Right cardiac atrium (tissue), 5 donors: ENCODE data around the gene TCIRG1. TPM values are rescaled to one million over a fixed set of nuclear protein-coding genes. Genes with fewer than 3 reads are reported as not detected.

Experiments
- ATAC-seq, 2 donors: fragments of 200-7000 bp; cut with Tn5 transposase; one replicate each; pipeline versions ENCODE4 v1.8.0 to v1.9.1; 2020; ENCODE audit warnings: moderate library complexity in 2 of 2, mild to moderate bottlenecking in 1 of 2
- DNase-seq, 3 donors: peaks; one replicate each; pipeline ENCODE4 v3.0.0-alpha.2; 2020
- H3K27ac ChIP-seq: one replicate; pipeline ENCODE4 v1.5.1; 2013; ENCODE audit warnings: mild to moderate bottlenecking, low read length, control low read depth, moderate library complexity
- H3K27me3 ChIP-seq: one replicate; pipeline ENCODE4 v1.6.1; 2013; ENCODE audit not compliant: control insufficient read depth, insufficient read depth
- H3K4me1 ChIP-seq: one replicate; pipeline ENCODE4 v1.6.1; 2013; ENCODE audit warnings: low read length; ENCODE audit not compliant: control insufficient read depth, insufficient read depth
- H3K4me3 ChIP-seq: one replicate; pipeline ENCODE4 v1.5.1; 2013; ENCODE audit warnings: low read length, control low read depth
- H3K9me3 ChIP-seq: one replicate; pipeline ENCODE4 v1.6.1; 2013; ENCODE audit warnings: low read length; ENCODE audit not compliant: control insufficient read depth
- WGBS: extraction: QIAGEN DNeasy Blood & Tissue Kit; methylation state at CpG from one replicate; pipeline ENCODE4 v1.1.7; 2013; 5-methylcytosine and 5-hydroxymethylcytosine counted together
- intact Hi-C, 4 donors: fragments of 100-400 bp; cut with DNase I; formaldehyde crosslinking; loops; one replicate each; pipeline versions ENCODE4 v1.11.0 to v1.14.0; 2022 to 2023
- polyA plus RNA-seq: library from polyadenylated mRNA; stranded (reverse); fragments of 200-250 nt; gene quantifications from one replicate; pipeline ENCODE4 v1.2.3, GENCODE V29; 2013
- total RNA-seq, 4 donors: library from RNA; stranded (reverse); fragmentation: NEBNext Ultra II Directional; extraction: Animal tissue kit (Norgen Biotek cat#: 25700); gene quantifications; one replicate each; pipeline ENCODE4 v1.2.1, GENCODE V29; 2021
- donor health status: healthy with polysubstance abuse.
- donor health status: DM: no; HTN: yes; CAD: no.
- donor health status: DM: no; HTN: no; CAD: no.
- donor health status: DM: no; HTN: yes; CAD: no; lungs with severe emphysema.
- donor health status: DM: yes; HTN: yes; CAD: no.

The TCIRG1 gene
- total and polyA plus RNA-seq, 5 donors: 23.4 to 40.2 (median 38.3) TPM

DNA sequence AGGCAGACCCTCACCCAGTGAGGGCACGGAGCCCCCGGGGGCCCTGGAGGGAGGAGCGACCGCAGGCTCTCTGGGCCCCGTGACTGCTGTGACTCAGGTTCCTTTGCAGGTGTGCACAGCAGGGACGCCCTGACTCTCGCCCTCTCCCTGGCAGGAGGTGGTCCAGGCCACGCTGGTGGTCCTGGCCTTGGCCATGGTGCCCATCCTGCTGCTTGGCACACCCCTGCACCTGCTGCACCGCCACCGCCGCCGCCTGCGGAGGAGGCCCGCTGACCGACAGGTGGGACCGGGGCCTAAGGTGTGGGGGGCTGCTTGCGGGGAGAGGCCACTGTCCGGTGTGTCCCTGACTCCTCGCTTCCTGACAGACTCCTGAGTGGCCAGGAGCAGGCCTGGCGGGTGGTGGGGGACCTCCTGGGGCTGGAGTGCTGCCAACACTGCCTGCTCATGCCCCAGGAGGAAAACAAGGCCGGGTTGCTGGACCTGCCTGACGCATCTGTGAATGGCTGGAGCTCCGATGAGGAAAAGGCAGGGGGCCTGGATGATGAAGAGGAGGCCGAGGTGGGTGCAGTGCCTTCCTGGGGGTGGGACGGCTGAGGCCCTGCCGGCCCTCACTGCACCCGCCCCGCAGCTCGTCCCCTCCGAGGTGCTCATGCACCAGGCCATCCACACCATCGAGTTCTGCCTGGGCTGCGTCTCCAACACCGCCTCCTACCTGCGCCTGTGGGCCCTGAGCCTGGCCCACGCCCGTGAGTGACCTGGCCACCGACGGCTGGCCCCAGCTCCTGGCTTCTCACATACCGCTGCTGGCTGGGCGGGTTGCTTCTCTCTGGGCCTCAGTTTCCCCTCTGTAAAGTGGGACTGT, 10.9 kb downstream of the TCIRG1 start:
- ATAC-seq: no peak

DNA sequence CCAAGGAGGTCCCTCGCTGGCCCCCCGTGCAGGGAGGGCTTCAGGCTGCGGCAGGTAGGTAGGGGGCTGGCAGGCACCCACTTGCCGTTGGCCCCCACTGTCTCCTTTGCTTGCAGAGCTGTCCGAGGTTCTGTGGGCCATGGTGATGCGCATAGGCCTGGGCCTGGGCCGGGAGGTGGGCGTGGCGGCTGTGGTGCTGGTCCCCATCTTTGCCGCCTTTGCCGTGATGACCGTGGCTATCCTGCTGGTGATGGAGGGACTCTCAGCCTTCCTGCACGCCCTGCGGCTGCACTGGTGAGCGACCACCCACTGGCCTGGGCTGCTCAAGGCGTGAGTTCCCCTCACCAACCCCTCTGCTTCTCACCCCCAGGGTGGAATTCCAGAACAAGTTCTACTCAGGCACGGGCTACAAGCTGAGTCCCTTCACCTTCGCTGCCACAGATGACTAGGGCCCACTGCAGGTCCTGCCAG, 11.6 kb downstream of the TCIRG1 start:
- Histone ChIP-seq H3K9me3 (no peaks in the 10 kb centered on the region), H3K27me3 (no peaks in the 10 kb centered on the region), H3K4me3 (no peak overlapping the region), H3K4me1 (no peaks in the 10 kb centered on the region), H3K27ac (no peak overlapping the region)
- WGBS: 90% methylated on average over 18 of the region's 18 CpGs
- ATAC-seq: no peak
- intact Hi-C loops: no loop called here
- peak in 2 of 3 donors; percentile 50 to 56 for DNase-seq

More for the DNA sequence above, 10.9 kb downstream of the TCIRG1 start:
- intact Hi-C loops: no loop called here
- Histone ChIP-seq H3K27me3 (no peaks in the 10 kb centered on the region), H3K4me3 (no peak overlapping the region), H3K27ac (no peak overlapping the region), H3K4me1 (no peaks in the 10 kb centered on the region), H3K9me3 (no peaks in the 10 kb centered on the region)
- 88% methylated on average over 40 of the region's 40 CpGs for WGBS
- DNase-seq: peak in 2 of 3 donors; percentile 50 to 54

DNA sequence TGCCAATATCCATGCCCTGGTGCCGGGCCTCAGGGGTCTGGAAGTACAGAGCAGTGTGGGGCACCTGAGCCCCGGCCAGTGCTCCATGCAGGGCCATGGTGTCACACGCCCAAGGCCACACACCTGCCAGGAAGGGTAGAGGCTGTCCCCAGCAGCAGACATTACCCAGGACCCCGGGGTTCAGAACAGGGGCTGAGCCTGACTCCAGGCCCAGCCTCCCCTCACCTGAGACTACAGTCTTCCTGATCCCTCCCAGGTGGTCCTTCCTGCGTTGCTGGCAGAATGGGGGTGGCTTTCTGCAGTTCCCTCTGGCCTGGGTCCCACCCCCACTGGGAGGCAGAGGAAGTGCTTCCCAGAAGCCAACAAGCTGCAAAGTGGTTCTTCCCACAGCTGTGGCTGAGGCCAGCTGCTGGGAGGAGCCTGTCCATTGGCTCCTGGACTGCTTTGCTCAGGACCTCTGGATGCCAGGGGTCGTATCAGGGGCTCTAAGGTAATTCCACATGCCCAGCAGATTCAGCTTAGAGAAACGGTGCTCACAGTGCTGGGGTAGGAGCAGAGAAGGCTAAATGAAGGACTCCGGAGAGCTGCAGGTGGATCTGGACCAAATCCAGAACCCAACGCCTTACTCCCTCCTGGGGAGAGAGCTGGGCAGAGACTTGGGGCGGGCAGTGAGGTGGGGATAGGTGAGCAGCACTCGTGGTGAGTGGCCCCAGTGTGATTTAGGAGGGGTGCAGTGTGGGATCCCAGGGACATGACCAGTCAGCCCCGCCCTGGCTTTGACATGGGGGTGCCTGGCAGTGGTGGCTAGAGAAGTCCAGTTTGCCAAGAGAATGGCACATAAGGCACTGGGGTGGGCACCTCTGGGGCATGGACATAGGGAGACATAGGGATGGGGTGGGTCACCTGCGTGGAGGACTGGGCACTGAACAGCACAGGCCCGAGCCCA, 12.6 kb downstream of the TCIRG1 start:
- no peaks in the 10 kb centered on the region for H3K9me3 ChIP-seq
- ATAC-seq (peak in 1 of 2 donors; percentile 4), DNase-seq (peak in 2 of 3 donors; percentile 50 to 52)
- H3K27ac ChIP-seq: no peak overlapping the region
- intact Hi-C loops: no loop called here
- no peak overlapping the region for H3K4me3 ChIP-seq
- no peaks in the 10 kb centered on the region for H3K27me3 ChIP-seq
- H3K4me1 ChIP-seq: no peaks in the 10 kb centered on the region
- 77% methylated on average over 14 of the region's 14 CpGs for WGBS

DNA sequence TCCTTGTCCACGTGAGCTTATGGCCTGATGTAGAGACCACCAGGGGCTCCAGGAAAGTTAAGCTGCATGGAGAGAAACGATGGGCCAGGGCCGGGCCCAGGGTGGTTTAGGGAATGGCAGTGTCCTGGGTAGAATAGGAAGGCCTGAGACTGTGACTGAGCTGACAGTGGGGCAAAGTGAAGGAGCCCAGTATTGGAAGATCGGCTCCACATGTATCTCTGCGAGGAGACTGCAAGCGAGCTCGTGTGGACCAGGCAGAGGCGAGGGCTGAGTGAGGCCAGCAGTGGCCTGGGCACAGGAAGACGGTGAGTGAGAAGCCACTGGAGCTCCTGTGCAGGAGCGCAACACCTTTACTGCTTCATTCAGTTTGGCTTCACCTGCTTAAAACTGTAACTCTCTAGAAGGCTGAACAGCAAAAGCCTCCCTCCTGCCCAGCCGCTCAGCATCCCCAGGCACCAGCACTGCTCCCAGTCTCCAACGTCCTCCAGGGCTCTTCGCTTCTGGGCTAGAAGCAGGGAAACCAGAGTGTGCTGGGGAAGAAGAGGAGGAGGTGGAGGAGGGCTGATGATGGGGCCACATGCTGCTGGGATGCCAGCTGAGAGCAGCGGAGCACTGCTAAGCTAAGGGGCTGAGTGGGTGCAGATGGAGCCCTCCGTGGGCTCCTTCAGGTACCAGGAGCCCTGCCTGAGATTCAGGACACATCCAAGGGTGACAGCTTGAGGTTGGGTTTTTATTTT, 13.5 kb downstream of the TCIRG1 start:
- H3K4me3 ChIP-seq: no peak overlapping the region
- intact Hi-C loops: no loop called here
- no peaks in the 10 kb centered on the region for H3K27me3 ChIP-seq
- no peak overlapping the region for H3K27ac ChIP-seq
- no peaks in the 10 kb centered on the region for H3K4me1 ChIP-seq
- H3K9me3 ChIP-seq: no peaks in the 10 kb centered on the region
- no peak for DNase-seq
- 85% methylated on average over 15 of the region's 15 CpGs for WGBS
- no peak for ATAC-seq

DNA sequence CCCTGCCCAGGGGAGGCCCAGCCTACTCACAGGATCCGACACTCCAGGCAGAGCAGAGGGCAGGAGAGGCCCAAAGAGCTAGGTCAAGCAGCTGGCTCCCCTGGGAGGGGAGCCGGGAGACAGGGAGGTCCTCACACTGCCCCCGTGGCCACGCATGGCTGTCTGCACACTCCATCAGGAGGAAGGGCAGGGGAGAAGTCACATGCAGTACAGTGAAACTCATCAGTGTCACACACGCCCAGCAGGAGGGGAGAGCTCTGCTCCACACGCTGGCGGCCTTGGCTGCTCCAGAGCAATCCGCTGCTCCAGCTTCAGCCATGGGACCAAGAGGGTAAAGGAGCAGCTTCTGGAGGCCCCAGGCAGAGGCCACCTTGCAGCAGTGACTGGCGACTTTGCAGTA, 14.3 kb downstream of the TCIRG1 start:
- ATAC-seq: no peak
- H3K27me3 ChIP-seq: no peaks in the 10 kb centered on the region
- peak in 2 of 3 donors; percentile 41 to 50 for DNase-seq
- H3K4me3 ChIP-seq: no peak overlapping the region
- H3K27ac ChIP-seq: no peak overlapping the region
- no peaks in the 10 kb centered on the region for H3K9me3 ChIP-seq
- 69% methylated on average over 9 of the region's 9 CpGs for WGBS
- intact Hi-C loops: no loop called here
- H3K4me1 ChIP-seq: no peaks in the 10 kb centered on the region

DNA sequence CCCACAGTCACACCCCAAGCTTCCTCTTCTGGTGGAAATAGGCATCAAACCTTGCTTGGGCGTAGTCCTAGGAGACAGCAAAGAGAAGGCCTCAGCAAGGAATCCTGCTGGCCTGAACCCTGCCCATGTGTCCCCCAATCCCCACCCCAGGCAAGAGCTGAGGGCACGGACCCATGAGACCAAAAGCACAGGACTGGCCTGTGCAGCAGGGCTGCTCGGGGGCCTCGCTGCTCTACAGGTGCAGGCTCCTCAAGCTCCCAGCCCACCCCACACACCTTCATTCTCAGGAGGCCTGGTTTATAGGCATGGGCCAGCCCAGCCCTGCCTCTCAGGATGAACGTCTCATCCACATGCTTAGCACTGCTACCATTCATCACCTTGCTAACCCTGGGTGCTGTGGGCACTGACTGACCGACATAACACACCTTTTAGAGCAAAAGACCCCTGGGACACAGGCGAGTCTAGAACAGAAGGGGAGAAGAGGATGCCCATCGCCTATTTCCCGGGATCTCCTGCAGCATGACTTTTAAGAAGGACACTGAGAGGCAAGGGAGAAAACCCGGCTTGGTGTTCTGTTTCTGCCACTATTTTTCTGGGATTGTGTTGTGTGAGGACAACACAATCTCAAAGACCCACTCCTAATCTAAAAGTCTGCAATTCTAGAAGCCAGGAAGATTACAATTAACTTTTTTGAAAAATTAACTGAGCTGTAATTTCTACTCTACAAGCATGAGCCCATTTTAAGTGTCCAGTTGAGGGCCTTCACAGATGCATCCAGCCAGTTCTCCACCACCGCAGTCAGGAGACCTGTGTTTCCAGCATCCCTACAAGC, 15.4 kb downstream of the TCIRG1 start:
- intact Hi-C loops: no loop called here
- DNase-seq: peak in 1 of 3 donors; percentile 39
- ATAC-seq: no peak
- no peak overlapping the region for H3K4me3 ChIP-seq
- H3K27ac ChIP-seq: no peak overlapping the region
- H3K27me3 ChIP-seq: no peaks in the 10 kb centered on the region
- H3K4me1 ChIP-seq: no peaks in the 10 kb centered on the region
- H3K9me3 ChIP-seq: no peaks in the 10 kb centered on the region
- WGBS: 90% methylated on average over 11 of the region's 11 CpGs

DNA sequence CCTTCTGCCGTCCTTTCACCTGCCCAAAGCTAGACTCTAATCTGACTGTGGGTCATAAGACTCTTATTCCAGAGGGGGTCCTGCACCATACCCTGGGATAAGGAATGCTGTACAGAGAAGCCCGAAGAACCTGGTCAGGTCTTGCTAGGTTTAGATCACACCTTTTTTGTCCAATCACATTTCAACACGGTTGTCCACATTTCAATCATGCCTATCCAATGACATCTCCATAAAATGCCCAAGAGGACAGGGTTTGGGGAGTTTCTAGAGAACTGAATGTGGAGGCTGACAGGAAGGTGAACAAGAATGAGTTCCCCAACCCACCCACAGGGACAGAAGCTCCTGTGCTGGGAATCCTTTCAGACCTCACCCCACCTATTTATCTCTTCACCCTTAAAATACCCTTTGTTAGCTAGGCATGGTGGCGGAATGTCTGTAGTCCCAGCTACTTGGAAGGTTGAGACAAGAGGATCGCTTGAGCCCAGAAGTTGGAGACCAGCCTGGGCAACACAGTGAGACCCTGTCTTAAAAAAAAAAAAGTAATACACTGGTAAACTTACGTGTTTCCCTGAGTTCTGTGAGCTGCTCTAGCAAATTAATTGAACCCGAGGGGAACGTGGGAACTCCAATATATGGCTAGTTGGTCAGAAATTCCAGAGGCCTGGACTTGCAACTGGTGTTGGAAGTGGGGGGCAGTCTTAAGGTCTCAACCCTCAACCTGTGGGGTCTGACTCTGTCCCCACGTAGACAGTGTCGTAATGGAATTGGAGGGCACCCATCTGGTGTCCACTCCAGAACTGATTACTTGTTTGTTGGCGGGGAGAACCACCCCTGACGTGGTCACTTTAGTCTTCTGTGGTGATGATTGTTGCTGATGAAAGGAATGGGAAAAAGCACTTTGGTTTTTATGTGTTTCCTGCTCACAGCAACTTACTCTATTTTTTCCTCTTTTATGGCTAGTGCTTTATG, 17.8 kb downstream of the TCIRG1 start:
- 90% methylated on average over 12 of the region's 12 CpGs for WGBS
- DNase-seq (no peak), ATAC-seq (no peak)
- H3K4me3 ChIP-seq: no peak overlapping the region
- no peak overlapping the region for H3K27ac ChIP-seq
- H3K27me3 ChIP-seq: no peaks in the 10 kb centered on the region
- no peaks in the 10 kb centered on the region for H3K9me3 ChIP-seq
- intact Hi-C loops: no loop called here
- H3K4me1 ChIP-seq: no peaks in the 10 kb centered on the region

DNA sequence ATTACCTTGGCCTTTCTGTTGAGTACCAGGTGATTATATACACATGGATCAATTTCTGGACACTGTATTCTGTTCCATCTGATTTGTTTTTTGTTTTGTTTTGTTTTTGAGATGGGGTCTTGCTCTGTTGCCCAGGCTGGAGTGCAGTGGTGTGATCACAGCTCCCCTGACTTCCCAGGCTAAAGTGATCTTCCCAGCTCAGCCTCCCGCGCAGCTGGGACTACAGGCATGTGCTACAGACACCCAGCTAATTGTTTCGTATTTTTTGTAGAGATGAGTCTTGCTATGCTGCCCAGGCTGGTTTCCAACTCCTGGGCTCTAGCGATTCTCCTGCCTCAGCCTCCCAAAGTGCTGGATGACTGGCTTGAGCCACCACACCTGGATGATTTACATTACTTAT, 19.0 kb downstream of the TCIRG1 start:
- intact Hi-C loops: no loop called here
- no peak for ATAC-seq

DNA sequence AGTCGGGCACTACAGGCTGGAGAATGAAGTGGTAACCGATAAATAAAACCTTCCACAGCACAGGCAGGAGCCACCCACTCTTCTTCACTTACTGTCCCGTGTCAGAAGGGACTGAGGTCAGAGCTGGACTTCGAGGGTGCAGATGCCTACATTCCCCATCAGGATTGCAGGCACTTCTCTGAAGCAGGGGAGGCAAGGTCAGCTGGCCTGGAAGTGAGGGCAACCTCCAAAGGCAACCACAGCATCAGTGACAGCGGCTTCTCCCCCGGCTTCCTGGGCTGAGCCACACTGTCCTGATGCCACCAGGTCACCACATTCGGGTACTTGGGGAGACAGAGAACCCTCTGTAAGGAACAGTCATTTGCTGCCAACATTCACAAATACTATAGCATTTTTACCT, 22.7 kb downstream of the TCIRG1 start:
- 92% methylated on average over 7 of the region's 7 CpGs for WGBS
- DNase-seq (no peak), ATAC-seq (no peak)
- Histone ChIP-seq H3K4me1 (no peaks in the 10 kb centered on the region), H3K27me3 (no peaks in the 10 kb centered on the region), H3K9me3 (no peaks in the 10 kb centered on the region), H3K27ac (no peak overlapping the region), H3K4me3 (no peak overlapping the region)
- intact Hi-C loops: no loop called here

More for the DNA sequence above, 19.0 kb downstream of the TCIRG1 start:
- WGBS: 96% methylated on average over 4 of the region's 4 CpGs
- H3K9me3 ChIP-seq: no peaks in the 10 kb centered on the region
- H3K27ac ChIP-seq: no peak overlapping the region
- no peaks in the 10 kb centered on the region for H3K27me3 ChIP-seq
- no peak overlapping the region for H3K4me3 ChIP-seq
- no peaks in the 10 kb centered on the region for H3K4me1 ChIP-seq
- DNase-seq: no peak
